Effector CD4-positive, alpha-beta T cell (primary cell): ENCODE results near the gene BICRA.
"Not testable (repeated sequence)": the region's sequence is repeated elsewhere in the genome, so short reads cannot be mapped to it uniquely, and the experiment has no call there.

Source experiments
- DNase-seq: peaks from one replicate; pipeline ENCODE4 v3.0.0-alpha.2; 2020

The BICRA gene

DNA sequence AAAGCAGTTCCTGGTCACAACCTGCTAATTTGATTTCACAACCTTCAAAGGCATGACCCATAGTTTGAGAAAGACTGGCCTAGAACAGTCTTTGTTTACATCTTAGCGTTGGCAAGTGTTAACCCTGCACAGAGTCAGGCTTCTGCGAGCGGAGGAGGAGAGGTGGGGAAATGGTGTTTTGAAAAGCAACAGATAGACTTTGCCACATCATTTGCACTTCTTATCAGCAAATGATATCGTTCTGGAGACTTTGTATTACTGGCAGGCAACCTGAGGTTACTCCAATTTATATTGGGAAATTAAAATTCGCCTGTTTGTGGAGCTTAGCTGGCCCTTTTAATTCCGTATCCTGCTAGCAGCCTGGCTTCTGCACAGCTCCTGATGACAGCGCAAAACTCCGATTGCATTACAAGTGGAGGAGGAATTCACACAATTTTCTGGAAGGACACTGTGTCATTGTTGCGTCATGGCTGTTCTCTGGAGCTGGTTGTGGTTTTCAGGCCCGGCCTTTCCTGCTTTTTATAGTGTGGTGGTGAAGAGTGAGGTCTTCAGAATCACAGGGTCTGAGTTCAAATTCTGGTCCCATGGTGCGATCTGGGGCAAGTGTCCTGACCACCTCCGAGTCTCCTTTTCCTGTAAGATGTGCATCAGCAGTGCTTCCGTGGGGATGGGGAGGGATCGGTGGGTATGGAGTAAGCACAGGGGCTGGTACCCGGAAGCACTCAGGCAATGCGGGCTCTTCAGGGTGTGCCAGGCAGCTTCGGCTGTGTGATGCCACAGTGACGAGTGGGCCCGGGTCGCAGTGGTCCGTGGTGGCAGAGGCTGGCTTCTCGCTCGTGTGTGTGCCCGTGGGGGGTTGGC, 55.2 kb downstream of the BICRA start:
- no peak for DNase-seq

GRCh38 chr19:47668556-47668955, 59.6 kb downstream of the BICRA start:
- DNase-seq = not testable (repeated sequence)

- DNase-seq = no peak
Measured at GRCh38 chr19:47670736-47671135, 61.8 kb downstream of the BICRA start.

- no peak for DNase-seq
Measured at GRCh38 chr19:47671499-47671898, 62.6 kb downstream of the BICRA start.

GRCh38 chr19:47673426-47673825, 64.5 kb downstream of the BICRA start:
- DNase-seq = no peak

DNA sequence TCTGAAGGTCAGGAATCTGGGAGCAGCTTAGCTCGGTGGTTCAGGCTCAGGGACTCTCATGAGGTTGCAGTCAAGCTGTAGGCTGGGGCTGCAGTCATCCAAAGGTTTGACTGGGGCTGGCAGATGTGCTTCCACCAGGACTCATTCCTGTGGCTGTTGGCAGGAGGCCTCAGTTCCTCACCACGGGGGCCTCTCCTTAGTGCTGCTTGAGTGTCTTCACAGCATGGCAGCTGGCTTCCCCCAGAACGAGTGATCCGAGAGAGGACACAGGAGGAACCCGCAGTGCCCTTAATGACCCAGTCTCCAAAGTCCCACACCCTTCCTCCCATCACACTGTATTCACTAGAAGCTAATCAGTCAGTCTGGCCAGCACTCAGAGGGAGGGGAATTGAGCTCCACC, 65.6 kb downstream of the BICRA start:
- no peak for DNase-seq

DNA sequence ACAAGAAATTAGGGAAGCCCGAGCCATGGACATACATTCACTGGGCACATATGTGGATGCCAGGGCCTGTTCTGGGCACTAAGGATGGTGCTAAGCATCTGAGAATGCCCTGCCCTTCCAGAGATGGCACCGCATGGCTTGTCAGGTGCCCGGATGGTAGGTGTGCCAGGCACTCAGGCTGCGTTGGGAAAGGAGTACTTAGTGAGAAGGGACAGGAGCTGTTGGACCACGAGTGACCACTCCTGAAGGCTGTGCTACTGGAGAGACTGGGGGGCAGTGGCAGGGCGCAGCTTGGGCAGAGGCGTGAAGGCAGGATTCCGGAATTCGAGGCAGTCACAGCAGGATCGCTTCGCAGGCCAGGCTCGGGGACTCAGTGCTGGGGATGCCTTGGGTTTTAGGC, 66.3 kb downstream of the BICRA start:
- no peak for DNase-seq

- DNase-seq = no peak
Measured at GRCh38 chr19:47675859-47676258, 66.9 kb downstream of the BICRA start.

DNA sequence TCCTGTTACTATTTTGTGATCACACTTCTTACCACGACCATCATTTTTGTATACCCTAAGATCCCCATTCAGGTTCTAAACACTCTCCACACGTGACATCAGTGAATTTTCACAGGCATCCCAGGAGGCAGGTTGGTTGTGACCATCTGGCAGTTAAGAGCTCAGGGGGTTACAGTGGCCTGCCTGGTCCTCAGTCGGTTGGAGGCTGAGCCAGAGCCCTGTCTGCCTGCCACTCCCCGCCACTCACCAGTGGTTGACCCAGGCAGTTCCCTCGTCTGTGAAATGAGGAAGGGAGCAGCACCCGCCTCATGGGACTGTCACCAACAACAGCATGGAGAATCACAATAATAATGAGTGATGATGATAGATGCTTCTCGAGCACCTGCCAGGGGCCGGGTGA, 67.9 kb downstream of the BICRA start:
- no peak for DNase-seq

DNA sequence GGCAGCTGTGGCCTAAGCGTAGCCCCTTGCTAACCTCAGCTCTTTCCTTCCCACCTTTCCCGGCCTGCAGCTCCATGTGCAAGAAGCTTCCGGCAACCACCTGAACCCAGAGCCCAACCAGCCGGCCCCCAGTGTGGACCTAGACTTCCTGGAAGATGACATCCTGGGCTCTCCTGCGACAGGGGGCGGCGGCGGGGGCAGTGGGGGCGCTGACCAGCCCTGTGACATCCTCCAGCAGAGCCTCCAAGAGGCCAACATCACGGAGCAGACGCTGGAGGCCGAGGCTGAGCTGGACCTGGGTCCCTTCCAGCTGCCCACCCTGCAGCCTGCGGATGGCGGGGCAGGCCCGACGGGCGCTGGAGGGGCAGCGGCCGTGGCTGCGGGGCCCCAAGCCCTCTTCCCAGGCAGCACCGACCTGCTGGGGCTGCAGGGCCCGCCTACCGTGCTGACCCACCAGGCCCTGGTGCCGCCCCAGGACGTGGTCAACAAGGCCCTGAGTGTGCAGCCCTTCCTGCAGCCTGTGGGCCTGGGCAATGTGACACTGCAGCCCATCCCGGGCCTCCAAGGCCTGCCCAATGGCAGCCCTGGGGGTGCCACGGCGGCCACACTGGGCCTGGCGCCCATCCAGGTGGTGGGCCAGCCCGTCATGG, 70.4 kb downstream of the BICRA start:
- no peak for DNase-seq

DNA sequence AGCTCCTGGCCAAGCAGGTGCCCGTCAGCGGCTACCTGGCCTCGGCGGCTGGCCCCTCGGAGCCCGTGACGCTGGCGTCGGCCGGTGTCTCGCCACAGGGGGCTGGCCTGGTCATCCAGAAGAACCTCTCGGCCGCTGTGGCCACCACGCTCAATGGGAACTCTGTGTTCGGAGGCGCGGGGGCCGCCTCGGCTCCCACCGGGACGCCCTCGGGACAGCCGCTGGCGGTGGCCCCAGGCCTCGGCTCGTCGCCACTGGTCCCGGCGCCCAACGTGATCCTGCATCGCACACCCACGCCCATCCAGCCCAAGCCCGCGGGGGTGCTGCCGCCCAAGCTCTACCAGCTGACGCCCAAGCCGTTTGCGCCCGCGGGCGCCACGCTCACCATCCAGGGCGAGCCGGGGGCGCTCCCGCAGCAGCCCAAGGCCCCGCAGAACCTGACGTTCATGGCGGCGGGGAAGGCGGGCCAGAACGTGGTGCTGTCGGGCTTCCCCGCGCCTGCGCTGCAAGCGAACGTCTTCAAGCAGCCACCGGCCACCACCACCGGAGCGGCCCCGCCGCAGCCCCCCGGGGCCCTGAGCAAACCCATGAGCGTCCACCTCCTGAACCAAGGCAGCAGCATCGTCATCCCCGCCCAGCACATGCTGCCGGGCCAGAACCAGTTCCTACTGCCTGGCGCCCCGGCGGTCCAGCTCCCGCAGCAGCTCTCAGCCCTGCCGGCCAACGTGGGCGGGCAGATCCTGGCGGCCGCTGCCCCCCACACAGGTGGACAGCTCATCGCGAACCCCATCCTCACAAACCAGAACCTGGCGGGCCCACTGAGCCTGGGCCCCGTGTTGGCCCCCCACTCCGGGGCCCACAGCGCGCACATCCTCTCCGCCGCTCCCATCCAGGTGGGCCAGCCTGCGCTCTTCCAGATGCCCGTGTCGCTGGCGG, 71.3 kb downstream of the BICRA start:
- DNase-seq = no peak

- DNase-seq = no peak
Measured at GRCh38 chr19:47680858-47681332, 72.0 kb downstream of the BICRA start.

DNA sequence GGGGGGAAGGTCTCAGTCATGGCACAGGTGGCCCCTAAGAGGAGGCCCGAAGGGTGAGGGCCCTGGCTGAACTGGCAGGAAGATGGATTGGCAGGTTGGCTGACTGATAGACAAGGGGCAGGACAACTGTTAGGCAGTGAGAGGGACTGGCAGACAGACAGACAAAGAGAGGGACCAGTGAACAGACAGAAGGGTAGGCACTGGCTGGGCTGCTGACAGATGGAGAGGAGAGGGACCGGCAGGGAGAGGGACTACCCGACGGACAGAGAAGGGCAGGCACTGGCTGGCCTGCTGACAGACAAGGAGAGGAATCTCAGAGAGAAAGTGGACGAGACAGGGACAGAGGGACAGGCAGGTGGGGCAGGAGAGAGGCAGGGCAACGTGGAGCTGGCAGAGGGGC, 72.5 kb downstream of the BICRA start:
- no peak for DNase-seq

GRCh38 chr19:47681936-47682335, 73.0 kb downstream of the BICRA start:
- no peak for DNase-seq

DNA sequence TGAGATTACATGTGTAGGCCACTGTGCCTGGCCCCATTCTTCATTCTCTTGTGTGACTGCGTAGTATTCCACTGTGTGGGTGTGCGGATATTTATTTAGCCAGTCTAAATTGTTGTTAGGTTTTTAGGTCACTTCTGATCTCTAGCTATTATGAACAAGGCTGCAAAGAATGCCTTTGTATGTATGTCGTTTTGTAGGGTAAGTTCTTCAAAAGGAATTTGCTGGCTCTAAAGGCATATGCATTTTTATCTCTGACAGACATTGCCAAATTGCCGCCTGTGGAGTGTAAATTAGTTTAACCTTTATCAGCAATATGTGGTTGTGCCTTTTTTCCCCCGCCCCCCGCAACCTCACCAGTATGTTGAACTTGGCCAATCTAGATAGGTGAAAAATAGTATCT, 74.0 kb downstream of the BICRA start:
- DNase-seq = no peak

- no peak for DNase-seq
Measured at GRCh38 chr19:47686679-47687450, 77.9 kb downstream of the BICRA start.

- DNase-seq = no peak
Measured at GRCh38 chr19:47687906-47688305, 79.0 kb downstream of the BICRA start.

GRCh38 chr19:47691090-47691489, 82.2 kb downstream of the BICRA start:
- no peak for DNase-seq

GRCh38 chr19:47691782-47692181, 82.8 kb downstream of the BICRA start:
- no peak for DNase-seq

- DNase-seq = no peak
Measured at GRCh38 chr19:47693489-47693888, 84.6 kb downstream of the BICRA start.

DNA sequence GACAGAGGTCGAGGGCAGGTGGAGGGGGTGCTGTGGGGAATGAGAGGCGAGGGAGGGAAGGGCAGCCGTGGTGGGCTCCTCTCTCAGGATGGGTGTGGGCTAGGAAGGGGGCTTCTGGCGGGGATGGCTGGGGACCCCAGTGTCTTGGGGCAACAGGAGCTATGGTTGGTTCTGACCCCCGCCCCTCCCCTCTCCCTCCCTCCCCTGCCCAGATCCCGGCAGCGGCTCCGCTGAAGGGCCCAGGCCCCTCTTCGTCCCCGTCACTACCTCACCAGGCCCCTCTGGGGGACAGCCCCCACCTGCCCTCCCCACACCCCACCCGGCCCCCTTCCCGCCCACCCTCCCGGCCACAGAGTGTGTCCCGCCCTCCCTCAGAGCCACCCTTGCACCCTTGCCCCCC, 85.0 kb downstream of the BICRA start:
- DNase-seq = no peak
